K562 treated with DMSO at 1 percent for 4 hours (cell line): ENCODE data around the gene PSMB10. TPM values are rescaled to one million over a fixed set of nuclear protein-coding genes. Genes with fewer than 3 reads are reported as not detected.

Experiments
- total RNA-seq: library from RNA; unstranded; fragments of 300-600 nt; gene quantifications from 2 replicates; pipeline ENCODE4 v1.2.3, GENCODE V29; 2022; ENCODE audit not compliant: insufficient read depth

The PSMB10 gene
- 72.6 and 86.4 TPM in 2 replicates for total RNA-seq

DNA sequence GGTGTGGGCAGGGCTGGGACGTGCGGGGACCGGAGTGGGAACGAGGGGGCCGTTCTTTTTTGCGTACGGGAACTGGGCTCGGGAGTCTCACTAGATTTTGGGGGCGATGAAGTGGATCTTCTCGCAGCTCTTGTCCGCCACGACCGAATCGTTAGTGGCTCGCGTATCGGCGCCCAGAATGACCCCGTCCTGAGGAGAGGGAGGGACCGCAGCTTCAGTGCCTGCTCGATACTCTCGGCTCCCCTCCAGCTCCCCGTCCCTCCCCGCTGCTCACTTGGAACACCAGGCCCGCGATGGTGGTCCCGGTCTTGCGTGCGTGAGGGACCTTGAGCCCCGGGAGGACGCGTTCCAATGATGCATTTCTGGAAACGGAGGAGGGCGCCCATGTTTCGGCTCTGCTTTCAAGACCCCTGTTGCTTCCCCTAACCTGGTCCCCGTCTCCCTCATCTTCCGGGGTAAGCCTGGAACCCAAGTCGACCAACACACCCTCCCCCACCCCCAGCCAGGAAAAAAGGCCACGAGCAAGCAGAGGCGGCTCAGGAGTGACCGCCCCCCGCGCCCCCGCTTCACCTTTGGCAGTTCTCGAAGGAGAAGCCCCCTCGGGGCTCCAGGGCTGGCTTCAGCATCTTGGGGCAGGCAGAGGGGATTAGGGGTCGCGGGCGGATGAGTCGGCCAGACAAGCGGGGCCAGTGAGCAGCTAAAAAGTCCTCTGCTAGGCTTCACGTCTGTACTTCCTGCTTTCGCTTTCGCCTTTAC is at the start of gene PSMB10:
Gene PSMB10 (minus strand): TSS at position 727 of the 756 bp plus-strand sequence. CDS start 101 bp downstream, at position 626.

DNA sequence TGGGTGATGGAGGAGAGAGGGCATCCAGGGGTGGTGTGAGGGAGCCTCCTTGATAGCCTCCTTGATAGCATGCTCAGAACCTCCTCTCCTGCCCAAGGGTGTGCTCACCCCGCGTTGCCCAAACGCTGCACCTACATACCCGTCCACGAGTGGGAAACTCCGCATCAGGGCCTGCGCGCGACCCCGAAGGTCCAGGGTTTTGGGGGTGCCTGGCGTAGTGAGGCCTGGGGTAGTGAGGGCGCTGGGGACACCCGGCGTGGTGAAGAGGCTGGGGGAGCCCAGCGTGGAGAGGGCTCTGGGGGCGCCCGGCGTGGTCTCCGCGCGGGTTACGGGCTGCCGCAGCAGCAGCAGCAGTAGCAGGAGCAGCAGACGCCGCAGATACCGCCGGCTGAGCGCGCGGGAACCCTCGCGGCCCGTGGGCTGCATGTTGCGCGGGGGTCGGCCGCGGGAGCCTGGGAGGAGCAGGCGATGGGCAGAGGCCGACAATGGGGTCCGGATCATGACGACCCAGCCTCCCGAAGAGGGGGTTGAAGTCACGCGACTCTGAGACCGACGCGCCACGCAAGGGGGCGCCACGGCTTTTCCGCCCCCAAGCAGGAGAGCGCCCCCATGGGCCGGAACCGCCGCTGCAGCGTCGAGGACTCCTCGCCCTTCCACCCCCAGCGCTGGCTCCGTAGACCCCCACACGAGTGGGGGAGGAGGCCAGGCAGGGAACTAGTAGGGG is 43.5 kb upstream of the PSMB10 start, which contains the start of gene DPEP3:
Gene DPEP3 (minus strand): TSS at position 545 of the 724 bp plus-strand sequence. CDS start 119 bp downstream, at position 426.

DNA sequence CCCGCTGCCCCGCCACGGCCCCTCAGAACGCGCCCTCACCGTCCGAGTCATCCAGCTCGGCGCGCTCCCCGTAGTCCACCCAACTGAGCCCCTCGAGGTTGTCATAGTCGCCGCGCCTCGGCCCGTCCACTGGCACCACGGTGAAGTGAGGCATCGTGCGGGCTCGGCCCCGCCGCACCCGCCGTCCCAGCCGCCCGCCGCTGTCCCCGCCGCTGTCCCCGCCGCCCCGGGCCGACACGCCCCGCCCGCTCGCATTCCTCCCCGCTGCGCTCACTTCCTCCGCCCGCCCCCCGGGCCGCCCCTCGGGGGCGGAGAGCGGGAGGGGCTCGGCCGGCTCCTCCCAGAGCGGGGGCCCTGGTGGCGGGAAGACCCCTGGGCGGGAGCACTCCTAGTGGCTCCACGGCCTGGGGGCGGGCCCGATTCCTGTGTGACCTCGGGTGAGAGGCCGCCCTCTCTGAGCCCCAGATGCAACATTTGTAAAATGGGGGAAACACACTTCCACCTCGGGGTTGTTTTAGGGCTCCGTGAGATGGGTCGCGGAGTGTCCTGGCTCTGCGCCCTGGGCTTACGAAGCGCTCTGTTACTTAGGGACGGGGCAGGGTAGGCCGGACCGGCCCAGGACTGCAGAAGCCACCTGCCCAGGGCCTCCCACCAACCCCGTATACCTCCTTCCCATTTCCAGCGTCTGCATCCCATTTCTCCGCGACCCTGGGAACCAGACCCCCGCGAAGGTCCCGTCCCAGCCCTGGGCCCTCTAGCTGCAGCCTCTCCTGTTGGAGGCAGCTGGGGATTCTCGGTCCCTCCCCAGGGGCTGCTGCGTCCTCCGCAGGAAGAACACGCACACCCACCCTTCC is 32.0 kb upstream of the PSMB10 start, which contains the start of gene SLC12A4:
Gene SLC12A4 (minus strand): TSS at position 238 of the 854 bp plus-strand sequence. CDS start 84 bp downstream, at position 154.

DNA sequence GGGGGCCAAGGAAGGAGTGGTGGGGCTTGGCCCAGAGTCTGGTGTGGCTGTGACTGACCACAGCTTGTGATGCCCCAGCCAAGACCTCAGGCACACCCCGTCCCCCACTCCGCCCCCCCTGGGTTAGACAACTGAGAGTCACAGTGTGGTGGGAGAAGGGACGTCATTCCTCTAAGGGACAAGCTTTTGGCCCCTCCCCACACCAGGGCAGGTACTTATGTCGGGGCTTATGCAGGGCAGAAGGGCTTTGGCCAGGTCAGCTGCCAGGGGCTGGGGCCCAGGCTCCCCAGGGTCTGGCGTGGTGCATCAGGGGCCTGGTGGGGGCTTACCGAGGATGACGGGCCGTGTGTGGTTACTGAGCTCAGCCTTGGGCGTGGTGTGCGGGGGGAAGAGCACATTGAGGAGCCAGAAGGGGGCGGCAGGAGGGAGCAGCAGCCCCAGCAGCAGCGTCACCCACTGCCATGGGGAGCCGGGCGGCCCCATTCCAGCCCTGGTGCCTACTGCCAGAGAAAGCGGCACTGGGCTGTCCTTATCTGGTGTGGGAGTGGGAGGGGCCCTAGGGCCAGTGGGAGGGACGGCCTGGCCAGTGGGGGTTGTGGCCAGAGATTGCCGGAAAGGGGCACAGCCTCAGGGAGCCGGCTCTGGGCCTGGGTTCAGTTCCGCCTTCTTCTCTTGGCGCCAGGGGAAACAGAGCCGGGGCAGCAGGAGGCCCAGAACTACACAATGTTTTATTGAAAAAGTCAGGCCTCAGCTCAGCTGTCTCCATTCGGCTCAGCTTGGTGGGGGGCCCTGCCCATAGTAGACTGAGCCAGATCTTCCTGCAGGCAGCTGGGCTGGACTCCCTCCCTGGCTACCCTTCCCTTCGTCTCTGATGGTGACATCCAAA is 7.2 kb upstream of the PSMB10 start, which contains the start of gene LCAT:
Gene LCAT (minus strand): TSS at position 502 of the 886 bp plus-strand sequence. CDS start 19 bp downstream, at position 483.

DNA sequence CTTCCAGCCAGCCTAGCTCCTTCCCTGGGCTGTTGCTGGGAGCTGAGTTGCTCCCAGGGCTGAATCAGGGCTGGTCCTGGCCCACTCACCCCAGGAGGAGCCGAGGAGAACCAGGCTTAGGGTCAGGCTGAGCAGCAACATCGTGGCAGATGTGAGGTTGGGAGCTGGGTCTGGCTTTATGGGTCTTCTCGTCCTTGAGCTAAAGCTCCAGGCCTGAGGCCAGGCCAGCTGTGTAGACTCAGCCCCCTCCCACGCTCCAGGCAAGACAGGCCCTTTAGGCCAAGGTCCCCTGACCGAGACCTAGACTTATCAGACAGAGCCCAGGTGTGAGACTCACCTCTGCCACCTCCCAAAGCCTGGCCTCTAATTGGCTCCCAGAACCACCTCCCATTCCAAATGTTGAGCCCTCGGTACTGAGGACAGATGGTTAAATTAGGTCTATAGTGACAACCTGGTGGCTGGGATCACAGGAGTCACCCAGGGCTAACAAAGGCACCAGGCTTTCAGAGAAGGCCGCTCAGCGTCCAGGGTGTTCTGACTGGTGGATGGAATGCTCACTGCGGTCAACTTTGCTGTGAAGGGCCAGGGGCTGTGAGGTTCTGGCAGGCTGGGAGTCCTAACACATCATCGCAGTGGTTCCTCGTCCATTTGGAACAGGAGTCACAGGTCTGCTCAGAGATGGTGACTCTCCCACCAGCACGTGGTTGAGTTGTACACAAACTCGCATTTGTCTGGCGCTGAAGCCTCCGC is 4.8 kb downstream of the PSMB10 start, which contains the start of gene CTRL:
Gene CTRL (minus strand): TSS at position 151 of the 750 bp plus-strand sequence. CDS start 10 bp downstream, at position 141.

DNA sequence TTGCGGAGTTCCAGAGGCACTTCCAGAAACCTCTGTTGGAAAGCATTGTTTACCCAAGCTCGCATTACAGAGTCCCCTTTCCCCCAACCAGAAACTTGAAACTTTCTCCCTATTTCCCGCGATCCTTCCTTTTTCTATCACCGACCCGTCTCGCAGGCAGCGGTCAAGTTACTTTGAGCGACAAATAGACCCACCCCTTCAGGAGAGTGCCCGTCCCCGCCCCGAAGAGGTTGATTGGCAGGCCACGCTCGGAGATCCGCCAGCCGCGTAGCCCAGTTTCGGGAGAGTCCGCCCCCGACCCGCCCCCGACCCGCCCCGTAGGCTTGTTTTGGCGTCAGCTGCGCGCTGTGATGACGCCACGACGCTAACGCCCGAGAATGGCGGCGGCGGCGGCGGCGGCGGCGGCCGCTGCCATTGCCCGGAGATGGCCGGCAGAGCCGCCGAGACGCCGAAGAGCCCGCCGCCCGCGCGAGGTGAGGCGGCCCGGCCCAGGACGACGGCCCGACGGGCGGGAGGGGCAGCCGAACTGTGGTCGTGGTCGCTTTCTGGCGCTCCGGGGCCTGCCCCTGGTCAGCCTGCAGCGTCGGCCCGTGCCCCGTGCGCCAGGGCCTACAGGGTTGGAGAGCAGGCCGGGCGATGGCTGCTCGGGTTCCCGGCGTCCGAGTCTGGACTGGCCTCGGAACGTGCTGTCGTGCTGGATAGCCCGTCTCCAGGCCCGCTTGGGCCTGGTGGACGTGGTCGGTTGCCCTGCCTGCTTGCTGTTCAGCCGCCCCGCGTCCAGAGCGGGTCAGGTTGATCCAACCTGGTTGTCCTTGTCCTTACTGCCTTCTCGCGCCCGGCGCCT is 43.5 kb downstream of the PSMB10 start, which contains the start of gene PSKH1:
Gene PSKH1 (plus strand): TSS at position 356 of the 844 bp plus-strand sequence. CDS start 15,496 bp downstream, outside the sequence.

DNA sequence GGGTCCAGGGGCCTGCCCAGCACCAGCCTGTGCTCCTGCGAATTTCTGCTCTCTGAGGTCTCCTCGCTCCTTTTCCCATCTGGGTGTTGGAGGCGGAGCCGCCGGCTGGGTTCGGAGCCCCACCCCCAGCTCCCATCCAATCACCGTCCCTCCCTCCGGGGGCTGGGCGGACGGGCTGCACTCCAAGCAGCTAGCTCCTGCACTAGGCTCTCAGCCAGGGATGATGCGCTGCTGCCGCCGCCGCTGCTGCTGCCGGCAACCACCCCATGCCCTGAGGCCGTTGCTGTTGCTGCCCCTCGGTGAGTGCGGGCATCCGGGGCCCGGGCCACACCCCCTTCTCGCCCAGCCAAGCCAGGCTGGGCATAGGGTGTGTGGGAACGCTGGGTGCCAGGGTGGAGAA is 52.0 kb downstream of the PSMB10 start, which contains the start of gene NRN1L:
Gene NRN1L (plus strand): TSS at position 202 of the 400 bp plus-strand sequence. CDS start 19 bp downstream, at position 221.

Other genes with a start within 250 kb of the PSMB10 start
- 11.6 and 15.4 TPM in 2 replicates for gene GFOD2, start 217.5 kb downstream of the PSMB10 start, total RNA-seq
- 16.0 and 17.3 TPM in 2 replicates for gene RANBP10, start 130.3 kb downstream of the PSMB10 start, total RNA-seq
- not detected in 2 replicates for gene TSNAXIP1, start 130.0 kb downstream of the PSMB10 start, total RNA-seq
- 30.6 and 38.0 TPM in 2 replicates for gene THAP11, start 94.5 kb downstream of the PSMB10 start, total RNA-seq
- 55.8 and 76.4 TPM in 2 replicates for gene NUTF2, start 89.9 kb downstream of the PSMB10 start, total RNA-seq
- 48.7 and 59.8 TPM in 2 replicates for gene CENPT, start 89.2 kb downstream of the PSMB10 start, total RNA-seq
- gene EDC4, start 63.8 kb downstream of the PSMB10 start, total RNA-seq = 65.6 and 82.6 TPM in 2 replicates
- 2.7 and 3.7 TPM in 2 replicates for gene NRN1L, start 52.0 kb downstream of the PSMB10 start, total RNA-seq
- 26.3 and 27.7 TPM in 2 replicates for gene PSKH1, start 43.6 kb downstream of the PSMB10 start, total RNA-seq
- gene CTRL, start 5.0 kb downstream of the PSMB10 start, total RNA-seq = 1.2 and 2.2 TPM in 2 replicates
- gene LCAT, start 7.3 kb upstream of the PSMB10 start, total RNA-seq = 4.0 and 9.4 TPM in 2 replicates
- 12.2 and 12.7 TPM in 2 replicates for gene SLC12A4, start 31.8 kb upstream of the PSMB10 start, total RNA-seq
- not detected in 2 replicates for gene DPEP3, start 43.6 kb upstream of the PSMB10 start, total RNA-seq
- gene DPEP2, start 62.6 kb upstream of the PSMB10 start, total RNA-seq = 1.9 and 3.3 TPM in 2 replicates
- not detected in 2 replicates for gene DPEP2NB, start 79.1 kb upstream of the PSMB10 start, total RNA-seq
- gene DDX28, start 86.4 kb upstream of the PSMB10 start, total RNA-seq = 7.1 and 7.7 TPM in 2 replicates
- 8.7 and 10.7 TPM in 2 replicates for gene DUS2, start 86.4 kb upstream of the PSMB10 start, total RNA-seq
- gene NFATC3, start 148.5 kb upstream of the PSMB10 start, total RNA-seq = 24.7 and 30.6 TPM in 2 replicates